HL-60 (cell line): ENCODE data around the gene MAMSTR.
"Not testable (repeated sequence)": the region's sequence is repeated elsewhere in the genome, so short reads cannot be mapped to it uniquely, and the experiment has no call there.

ENCODE experiments used
- DNase-seq, 2 experiments: peaks; one replicate each; pipeline ENCODE4 v3.0.0-alpha.2; 2010 to 2020; ENCODE audit warnings: low read depth in 1 of 2, low spot score in 1 of 2
- H3K27ac ChIP-seq: fragments of 250-450 bp; sonication (Bioruptor Pico); replicated peaks from 2 replicates; pipeline ENCODE4 v1.5.1; 2020; ENCODE audit warnings: mild to moderate bottlenecking, moderate library complexity
- H3K27me3 ChIP-seq: fragments of 250-450 bp; sonication (Bioruptor Pico); 2 replicates; pipeline ENCODE4 v1.5.1; 2021; ENCODE audit warnings: mild to moderate bottlenecking, moderate library complexity; ENCODE audit not compliant: insufficient read depth, poor library complexity, severe bottlenecking
- H3K4me3 ChIP-seq: replicated peaks from 2 replicates; pipeline ENCODE4 v1.5.1; 2011; ENCODE audit warnings: mild to moderate bottlenecking, control low read depth, low read length; ENCODE audit not compliant: insufficient read depth
- GABPA ChIP-seq: IDR thresholded peaks from 2 replicates; pipeline ENCODE4 v1.6.1; 2012; ENCODE audit warnings: low read depth
- POLR2AphosphoS5 ChIP-seq: IDR thresholded peaks from 2 replicates; pipeline ENCODE4 v1.6.1; 2012; ENCODE audit warnings: low read depth
- SPI1 ChIP-seq: IDR thresholded peaks from 2 replicates; pipeline ENCODE4 v1.6.1; 2012; ENCODE audit warnings: low read depth, mild to moderate bottlenecking, borderline replicate concordance
- TF ChIP-seq, protein P1 (sequence below): IDR thresholded peaks from 2 replicates; pipeline ENCODE4 v1.6.1; 2012; ENCODE audit warnings: low read depth; ENCODE audit not compliant: insufficient replicate concordance
- TF ChIP-seq, protein P2 (sequence below): IDR thresholded peaks from one replicate; pipeline ENCODE4 v1.5.1; 2011; ENCODE audit warnings: low read length, control low read depth, inconsistent platforms; ENCODE audit not compliant: insufficient read depth

Gene MAMSTR

GRCh38 chr19:48696353-48697010 lies 23.0 kb downstream of the MAMSTR start:
- no peak for DNase-seq
- Histone ChIP-seq H3K4me3 (no peak overlapping the region), H3K27ac (no peak overlapping the region), H3K27me3 (peaks cover 12% of the 10 kb centered on the region)
- TF ChIP-seq, protein P1, sequence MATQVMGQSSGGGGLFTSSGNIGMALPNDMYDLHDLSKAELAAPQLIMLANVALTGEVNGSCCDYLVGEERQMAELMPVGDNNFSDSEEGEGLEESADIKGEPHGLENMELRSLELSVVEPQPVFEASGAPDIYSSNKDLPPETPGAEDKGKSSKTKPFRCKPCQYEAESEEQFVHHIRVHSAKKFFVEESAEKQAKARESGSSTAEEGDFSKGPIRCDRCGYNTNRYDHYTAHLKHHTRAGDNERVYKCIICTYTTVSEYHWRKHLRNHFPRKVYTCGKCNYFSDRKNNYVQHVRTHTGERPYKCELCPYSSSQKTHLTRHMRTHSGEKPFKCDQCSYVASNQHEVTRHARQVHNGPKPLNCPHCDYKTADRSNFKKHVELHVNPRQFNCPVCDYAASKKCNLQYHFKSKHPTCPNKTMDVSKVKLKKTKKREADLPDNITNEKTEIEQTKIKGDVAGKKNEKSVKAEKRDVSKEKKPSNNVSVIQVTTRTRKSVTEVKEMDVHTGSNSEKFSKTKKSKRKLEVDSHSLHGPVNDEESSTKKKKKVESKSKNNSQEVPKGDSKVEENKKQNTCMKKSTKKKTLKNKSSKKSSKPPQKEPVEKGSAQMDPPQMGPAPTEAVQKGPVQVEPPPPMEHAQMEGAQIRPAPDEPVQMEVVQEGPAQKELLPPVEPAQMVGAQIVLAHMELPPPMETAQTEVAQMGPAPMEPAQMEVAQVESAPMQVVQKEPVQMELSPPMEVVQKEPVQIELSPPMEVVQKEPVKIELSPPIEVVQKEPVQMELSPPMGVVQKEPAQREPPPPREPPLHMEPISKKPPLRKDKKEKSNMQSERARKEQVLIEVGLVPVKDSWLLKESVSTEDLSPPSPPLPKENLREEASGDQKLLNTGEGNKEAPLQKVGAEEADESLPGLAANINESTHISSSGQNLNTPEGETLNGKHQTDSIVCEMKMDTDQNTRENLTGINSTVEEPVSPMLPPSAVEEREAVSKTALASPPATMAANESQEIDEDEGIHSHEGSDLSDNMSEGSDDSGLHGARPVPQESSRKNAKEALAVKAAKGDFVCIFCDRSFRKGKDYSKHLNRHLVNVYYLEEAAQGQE, result no peak
- no peak for TF ChIP-seq GABPA
- TF ChIP-seq POLR2AphosphoS5, result no peak
- no peak for TF ChIP-seq SPI1
- TF ChIP-seq, protein P2, sequence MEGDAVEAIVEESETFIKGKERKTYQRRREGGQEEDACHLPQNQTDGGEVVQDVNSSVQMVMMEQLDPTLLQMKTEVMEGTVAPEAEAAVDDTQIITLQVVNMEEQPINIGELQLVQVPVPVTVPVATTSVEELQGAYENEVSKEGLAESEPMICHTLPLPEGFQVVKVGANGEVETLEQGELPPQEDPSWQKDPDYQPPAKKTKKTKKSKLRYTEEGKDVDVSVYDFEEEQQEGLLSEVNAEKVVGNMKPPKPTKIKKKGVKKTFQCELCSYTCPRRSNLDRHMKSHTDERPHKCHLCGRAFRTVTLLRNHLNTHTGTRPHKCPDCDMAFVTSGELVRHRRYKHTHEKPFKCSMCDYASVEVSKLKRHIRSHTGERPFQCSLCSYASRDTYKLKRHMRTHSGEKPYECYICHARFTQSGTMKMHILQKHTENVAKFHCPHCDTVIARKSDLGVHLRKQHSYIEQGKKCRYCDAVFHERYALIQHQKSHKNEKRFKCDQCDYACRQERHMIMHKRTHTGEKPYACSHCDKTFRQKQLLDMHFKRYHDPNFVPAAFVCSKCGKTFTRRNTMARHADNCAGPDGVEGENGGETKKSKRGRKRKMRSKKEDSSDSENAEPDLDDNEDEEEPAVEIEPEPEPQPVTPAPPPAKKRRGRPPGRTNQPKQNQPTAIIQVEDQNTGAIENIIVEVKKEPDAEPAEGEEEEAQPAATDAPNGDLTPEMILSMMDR, result no peak

- Histone ChIP-seq H3K27ac (no peak within 1 kb of the TSS), H3K27me3 (peaks cover 12% of the 10 kb centered on the region), H3K4me3 (no peak within 1 kb of the TSS)
- no peak for DNase-seq
- TF ChIP-seq SPI1, result no peak
- TF ChIP-seq GABPA, result no peak
- TF ChIP-seq, protein P2, result no peak
- TF ChIP-seq POLR2AphosphoS5, result no peak
- TF ChIP-seq, protein P1, result no peak
Measured at GRCh38 chr19:48695743-48696352, 23.7 kb downstream of the MAMSTR start, which contains the start of gene FUT2. Gene FUT2 (plus strand): TSS chr19:48695971. CDS start chr19:48702957, 6,986 bp downstream.

DNA sequence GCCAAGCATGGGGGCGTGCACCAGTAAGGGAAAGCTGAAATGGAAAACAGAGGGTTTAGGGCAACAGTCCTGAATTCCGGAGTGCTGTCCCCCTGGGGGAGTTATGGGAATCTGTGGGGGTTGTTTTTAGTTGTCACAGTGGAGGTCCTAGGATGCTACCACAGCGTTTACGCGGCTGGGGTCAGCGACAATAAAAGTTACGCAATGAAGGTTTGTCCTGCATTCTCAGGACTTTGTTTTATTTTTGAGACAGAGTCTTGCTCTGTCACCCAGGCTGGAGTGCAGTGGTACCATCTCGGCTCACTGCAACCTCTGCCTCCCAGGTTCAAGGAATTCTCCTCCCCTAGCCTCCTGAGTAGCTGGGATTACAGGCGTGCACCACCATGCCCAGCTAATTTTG lies 25.9 kb downstream of the MAMSTR start:
- DNase-seq, H3K27ac ChIP-seq, H3K4me3 ChIP-seq: not testable (repeated sequence)
- H3K27me3 ChIP-seq, result peaks cover 12% of the 10 kb centered on the region

GRCh38 chr19:48689449-48689848 lies 30.1 kb downstream of the MAMSTR start:
- TF ChIP-seq, protein P1, result no peak
- no peak for TF ChIP-seq GABPA
- TF ChIP-seq, protein P2, result no peak
- TF ChIP-seq SPI1, result no peak
- no peak for TF ChIP-seq POLR2AphosphoS5
- Histone ChIP-seq H3K27me3 (no peaks in the 10 kb centered on the region), H3K4me3 (no peak overlapping the region), H3K27ac (no peak overlapping the region)
- DNase-seq, result no peak
